HG02763 (cell line): Measurements from ENCODE around the gene PSG5.
"Not testable (repeated sequence)": the region's sequence is repeated elsewhere in the genome, so short reads cannot be mapped to it uniquely, and the experiment has no call there.

Source experiments
- ATAC-seq: cut with Tn5 transposase; IDR thresholded peaks from one replicate; pipeline ENCODE4 v1.9.1; 2021; ENCODE audit warnings: mild to moderate bottlenecking, moderate library complexity; ENCODE audit not compliant: unreplicated experiment

The PSG5 gene

DNA sequence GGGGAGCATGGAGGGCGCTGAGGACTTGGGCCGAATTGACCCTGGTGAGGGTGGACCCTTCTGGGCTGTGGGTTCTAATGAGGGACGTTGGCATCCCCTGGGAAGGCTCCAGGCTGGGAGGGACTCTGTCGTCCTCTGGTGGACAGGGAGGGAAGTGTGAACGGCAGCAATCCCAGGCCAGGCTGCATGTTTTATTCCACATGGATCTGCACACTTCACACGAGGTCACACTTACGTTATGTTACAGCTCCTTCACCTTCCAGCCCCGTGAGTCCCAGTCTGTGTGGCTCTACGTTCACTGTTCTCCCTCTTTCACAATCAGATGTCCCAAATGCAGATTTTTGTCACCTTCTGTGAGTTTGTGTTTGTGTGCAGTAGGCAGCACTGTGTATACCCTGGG, 1.8 kb upstream of the PSG5 start:
- not testable (repeated sequence) for ATAC-seq

DNA sequence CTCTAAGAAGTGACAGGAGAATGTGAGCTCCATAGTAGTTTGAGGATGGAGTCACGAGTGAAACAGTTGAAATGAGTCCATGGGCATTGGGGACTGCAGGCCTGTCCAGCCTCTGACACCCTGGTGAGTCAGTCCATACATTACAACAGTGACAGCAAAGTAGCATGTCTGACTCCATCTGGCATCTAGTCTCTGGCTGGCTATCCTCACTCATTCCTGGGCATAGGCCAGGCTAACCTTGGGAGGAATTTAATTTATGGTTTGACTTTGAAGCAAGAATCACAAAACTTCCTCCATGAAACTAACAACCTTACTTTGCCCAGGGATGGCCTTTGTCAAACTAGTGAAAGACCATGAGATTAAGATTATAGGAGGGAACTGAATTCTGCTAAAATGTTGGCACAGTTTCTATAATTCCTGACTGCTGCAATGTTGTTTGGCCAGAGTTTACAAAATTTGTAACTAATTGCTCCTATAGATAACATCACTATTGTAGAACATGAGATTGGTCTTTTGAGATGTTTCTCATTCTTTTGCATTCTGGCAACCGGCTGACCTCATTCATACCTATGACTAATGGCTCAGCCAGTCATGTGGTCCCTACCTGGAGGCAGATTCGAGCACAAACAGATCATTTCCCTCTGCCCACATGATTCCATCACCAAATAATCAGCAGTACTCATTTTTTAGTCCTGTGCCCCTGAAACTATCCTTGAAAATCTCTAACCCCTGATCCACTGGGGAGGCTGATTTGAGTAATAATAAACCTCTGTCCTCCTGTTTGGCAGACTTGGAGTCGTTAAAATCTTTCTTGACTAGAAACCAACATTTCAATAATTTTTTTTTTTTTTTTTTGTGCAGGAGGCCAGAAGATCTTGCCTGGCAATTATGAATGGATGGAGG, 4.2 kb downstream of the PSG5 start:
- ATAC-seq = not testable (repeated sequence)

DNA sequence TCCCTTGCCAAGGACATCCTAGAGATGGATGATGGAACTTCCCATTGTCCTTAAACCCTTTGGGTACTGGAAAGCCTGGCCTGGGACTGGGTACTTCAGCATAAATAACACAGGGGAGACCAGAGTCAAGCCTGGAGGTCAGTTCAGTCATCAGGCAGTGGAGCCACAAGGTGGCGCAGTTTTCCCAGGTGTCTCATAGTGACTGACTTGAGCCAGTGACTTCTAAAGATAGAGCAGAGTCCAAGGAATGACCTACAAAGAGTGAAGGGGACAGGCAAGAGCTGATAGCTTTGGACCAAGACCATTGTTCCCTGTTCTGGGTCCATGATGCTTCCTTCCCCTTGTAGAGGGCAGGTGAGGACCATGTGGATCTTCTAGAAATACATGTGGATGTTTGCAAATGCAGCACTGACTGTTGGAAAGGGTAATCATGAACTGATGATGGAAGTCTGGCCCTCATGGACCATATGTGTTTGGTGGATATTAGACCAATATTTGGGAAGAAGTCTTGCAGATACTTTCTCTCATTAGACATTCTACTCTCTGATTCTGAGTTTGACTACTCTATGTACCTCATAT, 6.7 kb downstream of the PSG5 start:
- not testable (repeated sequence) for ATAC-seq

DNA sequence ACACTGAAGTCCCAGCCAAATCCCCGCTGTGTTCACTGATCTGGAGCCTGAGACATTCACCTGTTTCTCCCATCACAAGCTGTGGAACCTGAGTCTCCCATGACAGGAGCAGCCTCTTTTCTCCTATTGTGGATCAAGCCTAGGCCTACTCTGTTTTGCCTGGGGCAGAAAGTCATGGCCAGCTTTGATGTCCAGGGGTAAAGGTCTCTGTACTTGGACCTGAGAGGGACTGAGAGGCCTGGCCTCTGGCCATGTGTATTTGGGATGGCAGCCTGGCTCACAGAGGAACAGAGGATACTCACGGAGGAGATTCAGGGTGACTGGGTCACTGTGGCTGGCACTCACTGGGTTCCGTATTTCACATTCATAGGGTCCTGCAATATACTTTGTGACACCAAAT, 7.8 kb downstream of the PSG5 start:
- ATAC-seq = not testable (repeated sequence)

DNA sequence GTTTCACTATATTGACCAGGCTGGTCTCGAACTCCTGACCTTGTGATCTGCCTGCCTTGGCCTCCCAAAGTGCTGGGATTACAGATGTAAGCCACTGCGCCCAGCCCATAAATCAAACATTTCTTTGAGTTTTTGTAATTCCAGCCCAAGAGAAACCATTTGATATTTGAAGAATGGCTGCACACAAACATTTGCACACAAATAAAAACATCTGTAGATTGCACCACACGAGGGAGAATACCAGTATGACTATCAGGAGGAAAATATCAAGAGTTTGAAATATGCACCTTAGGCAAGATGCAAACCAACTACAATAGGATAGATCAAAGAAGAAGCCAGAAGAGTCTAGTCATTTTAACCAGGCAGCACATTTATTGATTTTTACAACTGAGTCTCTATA, 20.4 kb downstream of the PSG5 start:
- ATAC-seq = not testable (repeated sequence)

DNA sequence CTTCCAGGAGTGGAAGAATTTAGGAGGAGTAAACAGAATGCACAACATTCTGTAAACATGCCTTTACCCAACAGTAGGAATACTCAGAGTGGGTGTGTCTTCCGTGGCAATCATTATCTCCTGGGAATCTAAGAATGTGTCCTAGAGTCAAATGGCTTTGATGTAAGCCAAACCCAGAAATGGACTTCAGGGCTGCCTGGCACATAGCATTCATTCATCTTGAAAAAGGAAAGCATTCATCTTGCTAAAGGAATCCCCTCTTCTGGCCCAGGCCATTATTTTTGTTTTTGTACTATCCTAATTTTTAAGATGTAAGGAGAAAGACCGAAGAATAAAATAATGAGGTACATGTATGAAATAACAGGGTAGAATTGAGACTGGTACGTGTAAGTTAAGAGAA, 23.2 kb downstream of the PSG5 start:
- ATAC-seq = not testable (repeated sequence)

DNA sequence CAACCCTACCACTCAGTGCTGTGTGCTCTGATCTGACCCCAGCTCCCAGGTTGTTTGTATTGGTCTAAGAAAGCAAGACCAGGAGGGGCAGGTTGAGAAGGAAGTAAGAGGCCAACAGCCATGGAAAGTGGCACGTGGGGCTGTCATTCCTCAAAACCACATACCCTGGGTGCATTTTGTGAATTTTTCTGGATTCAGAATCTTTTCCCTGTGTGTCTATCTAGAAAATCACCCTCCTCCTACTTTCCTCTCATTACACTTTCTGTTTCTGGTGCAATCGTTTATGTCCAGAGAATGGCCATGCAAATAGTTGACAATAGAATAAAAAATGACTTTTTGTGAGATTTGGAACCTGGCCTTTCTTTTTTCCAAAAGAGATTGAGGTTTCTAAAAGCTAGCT, 24.1 kb downstream of the PSG5 start:
- ATAC-seq = not testable (repeated sequence)

DNA sequence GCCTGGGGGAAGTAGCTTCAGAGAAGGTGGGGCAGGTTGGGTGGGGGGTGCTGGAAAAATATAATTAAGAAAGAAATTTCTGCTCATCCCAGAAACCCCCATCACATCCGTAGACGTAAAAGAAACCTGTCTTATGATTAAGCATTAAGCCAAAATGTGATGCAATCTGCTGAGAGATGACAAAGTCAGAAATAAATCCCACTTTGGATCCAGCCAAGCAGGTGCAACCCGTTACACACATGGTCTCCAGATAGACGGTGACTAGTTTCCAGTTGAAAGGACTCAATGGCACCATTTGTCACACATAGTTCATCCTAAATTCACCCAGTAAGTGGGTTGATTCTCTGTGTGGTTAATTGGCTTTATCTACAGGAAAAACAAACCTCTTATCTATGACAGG, 34.1 kb downstream of the PSG5 start:
- no peak for ATAC-seq

DNA sequence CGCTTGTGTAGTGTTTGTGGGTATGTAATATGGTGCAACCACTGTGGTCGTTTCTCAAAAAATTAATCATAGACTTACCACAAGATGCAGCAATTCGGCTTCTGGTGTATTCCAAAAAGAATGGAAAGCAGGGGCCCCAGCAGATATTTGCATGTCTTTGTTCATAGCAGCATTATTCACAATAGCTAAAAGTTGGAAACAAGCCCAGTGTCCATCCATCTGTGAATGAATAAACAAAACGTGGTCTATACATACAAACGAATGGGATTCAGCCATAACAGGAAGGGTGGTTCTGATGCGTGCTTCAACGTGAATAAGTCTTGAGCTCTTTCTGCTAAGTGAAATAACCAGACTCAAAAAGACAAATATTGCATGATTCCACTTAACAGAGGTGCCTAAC, 36.5 kb downstream of the PSG5 start:
- not testable (repeated sequence) for ATAC-seq

DNA sequence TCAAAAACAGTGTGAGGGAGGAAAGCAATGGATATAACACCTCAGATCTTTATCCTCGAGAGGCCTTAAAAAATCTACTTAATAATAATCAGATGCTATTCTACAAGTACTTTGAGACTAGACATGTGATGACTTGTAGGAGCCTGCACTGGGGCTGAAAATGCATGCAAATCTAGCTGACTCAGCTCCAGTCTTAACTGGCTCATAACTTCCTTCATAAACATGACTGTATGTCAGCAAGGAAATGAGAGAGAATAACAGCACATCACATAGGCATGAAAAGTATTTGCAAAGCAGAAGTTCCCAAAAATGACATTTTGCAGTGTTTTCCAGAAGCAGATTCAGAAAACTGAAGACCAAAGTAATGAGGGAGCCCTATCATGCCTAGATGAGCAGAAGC, 38.1 kb downstream of the PSG5 start:
- ATAC-seq = no peak

DNA sequence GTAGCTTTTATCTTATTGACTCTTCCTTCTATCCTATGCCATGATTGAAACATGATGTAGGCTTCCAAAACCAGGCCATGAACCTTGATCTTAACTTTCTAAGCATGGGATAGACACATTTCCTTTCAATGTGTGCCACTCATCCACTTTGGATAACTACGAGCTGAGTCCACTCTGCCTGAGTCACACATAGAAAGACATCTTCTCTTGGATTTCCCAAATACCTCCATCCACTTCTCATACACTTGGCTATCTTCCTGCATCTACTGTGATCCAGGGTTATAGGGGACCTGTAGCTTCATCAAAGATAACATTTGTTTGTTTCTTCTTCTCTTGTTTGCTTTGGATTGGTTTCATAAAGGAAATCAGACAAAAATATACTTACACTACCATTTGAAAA, 44.6 kb downstream of the PSG5 start:
- not testable (repeated sequence) for ATAC-seq

DNA sequence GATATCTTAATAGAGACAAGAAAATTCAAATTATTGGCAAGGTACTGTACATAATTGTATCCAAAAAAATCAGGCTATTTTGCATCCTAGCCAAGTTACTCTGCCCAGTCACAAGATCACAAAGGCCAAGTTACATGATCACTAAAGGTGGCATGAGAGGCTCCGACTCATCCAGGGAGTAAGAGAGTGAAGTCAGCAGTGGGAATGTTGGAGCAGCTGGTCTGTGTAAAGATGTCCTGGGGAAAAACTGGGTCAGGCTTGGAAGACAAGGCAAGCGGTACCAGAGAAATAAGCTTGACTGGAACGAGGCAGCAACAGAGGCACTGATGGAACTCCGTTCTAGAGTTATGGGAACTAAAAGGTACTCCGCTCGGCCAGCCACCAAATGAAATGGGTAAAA, 53.6 kb downstream of the PSG5 start:
- no peak for ATAC-seq

DNA sequence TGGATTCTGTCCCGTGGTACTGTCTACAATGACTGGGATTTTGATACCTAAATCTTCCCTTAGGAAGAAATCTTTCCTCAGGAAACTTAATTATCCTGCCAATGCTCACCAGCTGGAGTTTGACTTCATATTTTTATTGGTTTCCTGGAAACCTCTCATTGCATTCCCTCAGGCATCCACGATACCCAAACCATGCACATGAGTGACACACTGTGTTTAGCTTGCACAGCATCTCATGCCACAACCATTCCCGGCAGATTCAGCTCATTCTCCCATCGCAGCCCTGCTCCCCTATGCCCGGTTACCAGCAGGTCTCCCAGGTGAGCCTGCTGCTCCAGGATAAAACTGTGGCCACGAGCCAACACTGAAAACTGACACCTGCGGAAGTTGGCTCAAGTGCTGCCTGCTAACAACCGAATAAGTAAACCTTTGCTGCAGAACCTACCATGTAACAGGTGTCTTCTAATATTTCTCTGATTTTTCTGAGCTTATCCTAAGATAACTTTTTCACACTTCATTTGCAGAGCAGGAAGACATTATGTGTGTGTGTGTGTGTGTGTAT, 55.0 kb downstream of the PSG5 start:
- ATAC-seq = not testable (repeated sequence)

DNA sequence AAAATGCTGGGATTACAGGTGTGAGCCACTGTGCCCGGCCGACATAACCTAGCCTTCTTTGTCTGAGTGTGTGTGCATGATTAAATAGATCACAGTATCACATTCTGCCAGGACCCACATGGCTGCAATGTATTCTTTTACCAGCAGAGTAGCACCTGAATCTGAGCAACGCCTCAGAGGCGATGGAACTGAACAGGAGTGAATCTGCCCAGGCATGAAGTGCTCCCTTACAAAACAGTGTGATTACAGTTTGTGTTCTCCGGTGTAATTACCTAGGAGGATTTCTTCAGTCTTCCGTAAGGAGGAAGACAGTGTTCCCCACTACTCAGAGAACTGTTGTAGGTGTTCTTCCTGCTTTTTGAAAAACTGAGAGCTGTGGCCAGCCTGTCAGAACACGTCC, 57.1 kb downstream of the PSG5 start:
- ATAC-seq = not testable (repeated sequence)

DNA sequence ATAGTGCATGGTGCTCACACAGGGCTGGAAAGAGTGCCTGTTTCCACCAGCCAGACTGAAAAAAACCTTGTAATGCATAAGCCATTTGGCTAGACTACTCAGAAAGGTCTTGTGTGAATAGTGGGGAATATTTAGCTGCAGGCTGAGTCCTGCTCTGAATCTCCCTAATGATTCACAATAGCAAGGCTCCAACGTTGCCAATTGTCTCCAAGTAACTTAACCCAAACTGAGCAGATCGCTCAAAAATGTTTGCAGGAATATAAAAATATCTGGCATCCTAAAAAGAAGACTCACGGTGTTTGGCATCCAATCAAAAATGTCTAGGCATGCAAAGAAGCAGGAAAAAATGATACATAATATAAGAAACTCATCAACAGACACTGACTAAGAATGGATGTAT, 59.0 kb downstream of the PSG5 start:
- ATAC-seq = not testable (repeated sequence)

DNA sequence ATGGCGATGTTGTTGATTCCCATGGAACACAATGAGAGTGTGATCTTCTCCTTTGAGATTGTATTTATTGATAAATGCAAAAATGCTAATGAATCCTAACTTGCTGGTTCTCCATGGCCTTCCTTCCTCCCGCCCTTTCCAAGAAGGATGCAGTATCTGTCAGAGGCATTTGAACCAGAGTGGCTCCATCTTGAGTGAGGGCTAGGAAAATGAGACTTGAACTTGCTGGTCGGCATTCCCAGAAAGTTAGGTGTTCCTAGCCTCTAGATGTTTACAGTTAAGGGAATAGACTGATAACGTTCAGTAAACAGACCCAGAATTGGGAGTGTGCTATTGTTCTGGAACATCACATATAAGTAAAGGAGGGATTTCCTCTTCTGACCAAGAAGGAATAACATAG, 59.6 kb downstream of the PSG5 start:
- ATAC-seq = no peak

DNA sequence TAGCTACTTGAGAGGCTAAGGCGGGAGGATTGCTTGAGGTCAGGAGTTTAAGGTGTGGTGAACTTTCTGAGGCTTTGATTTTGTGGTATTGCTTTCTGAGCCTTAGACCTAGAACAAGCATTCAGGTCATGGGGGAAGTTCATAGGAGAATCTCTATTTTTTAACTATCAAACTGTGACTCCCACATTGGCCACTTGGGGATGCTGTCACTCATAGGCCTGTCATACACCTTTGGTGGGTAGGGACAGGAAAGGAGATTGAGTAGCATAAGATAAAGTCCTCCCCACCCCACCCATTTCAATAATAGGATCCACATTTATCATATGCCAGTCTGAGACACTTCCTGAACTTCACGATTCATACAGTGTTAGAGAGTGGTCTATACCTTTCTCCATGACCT, 62.0 kb downstream of the PSG5 start:
- no peak for ATAC-seq

DNA sequence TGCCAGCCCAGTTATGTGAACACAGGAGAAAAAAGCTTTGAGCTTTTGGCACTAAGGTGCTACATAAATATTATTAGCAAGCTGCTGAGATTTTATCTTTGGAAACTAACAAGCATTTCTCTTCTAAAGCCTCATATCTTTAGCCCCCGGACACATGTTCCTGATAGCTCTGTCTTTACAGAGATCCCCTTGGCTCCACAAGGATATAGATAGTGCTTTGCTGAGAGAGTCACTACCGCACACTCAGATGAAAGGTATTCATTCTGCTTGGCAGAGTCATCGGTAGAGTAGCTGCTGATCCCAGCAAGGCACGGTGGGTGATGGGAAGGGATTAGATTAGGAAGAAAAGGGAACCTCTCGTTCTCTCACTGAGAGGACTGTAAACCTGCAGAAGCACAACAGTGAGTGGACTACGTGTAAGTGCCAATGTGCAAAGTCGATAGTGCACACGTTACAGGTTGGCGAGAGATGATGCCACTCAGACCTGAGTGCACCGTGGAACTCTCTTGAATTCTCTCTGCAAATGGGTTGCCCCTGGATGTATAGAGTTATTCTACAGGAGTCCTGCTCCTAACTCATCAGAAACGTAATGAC, 65.8 kb downstream of the PSG5 start:
- not testable (repeated sequence) for ATAC-seq

DNA sequence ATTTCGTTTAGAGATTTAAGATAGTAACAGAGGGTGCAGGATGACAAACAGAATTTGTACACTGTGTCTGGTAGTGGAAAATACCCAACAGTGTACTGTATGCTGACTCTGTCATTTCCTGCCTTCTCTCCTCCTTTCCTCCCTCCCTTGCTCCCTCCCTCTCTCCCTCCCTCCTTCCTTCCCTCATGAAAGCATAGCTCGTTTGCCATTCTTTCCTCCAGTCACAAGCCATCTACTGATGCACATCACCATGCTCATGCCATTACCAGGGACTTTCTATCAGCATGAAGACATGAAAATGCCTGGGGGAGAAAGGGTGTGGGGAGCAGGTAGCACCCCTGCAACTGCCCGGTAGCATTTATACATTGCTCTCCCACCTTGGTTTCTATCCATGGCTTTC, 66.8 kb downstream of the PSG5 start:
- ATAC-seq = not testable (repeated sequence)
